Neuronal stem cell (in vitro differentiated cells): ENCODE data around the gene ADISSP.

Experiments used
- DNase-seq: peaks from one replicate; pipeline ENCODE4 v3.0.0-alpha.2; 2013; ENCODE audit warnings: low spot score
- H2AFZ ChIP-seq: one replicate; pipeline ENCODE4 v1.6.1; 2013; ENCODE audit warnings: mild to moderate bottlenecking, low read length, inconsistent platforms
- H2AK5ac ChIP-seq: 2 replicates; pipeline ENCODE4 v1.6.1; 2013; ENCODE audit warnings: low read depth, mild to moderate bottlenecking, inconsistent platforms, low read length, moderate library complexity, mixed read lengths
- H2BK120ac ChIP-seq: 2 replicates; pipeline ENCODE4 v1.6.1; 2013; ENCODE audit warnings: low read depth, mild to moderate bottlenecking, inconsistent platforms, low read length, moderate library complexity, mixed read lengths
- H2BK12ac ChIP-seq: one replicate; pipeline ENCODE4 v1.6.1; 2013; ENCODE audit warnings: low read length, inconsistent platforms
- H2BK15ac ChIP-seq: 2 replicates; pipeline ENCODE4 v1.6.1; 2013; ENCODE audit warnings: mild to moderate bottlenecking, low read length, inconsistent platforms, mixed read lengths
- H2BK5ac ChIP-seq: one replicate; pipeline ENCODE4 v1.6.1; 2013; ENCODE audit warnings: inconsistent platforms, mild to moderate bottlenecking, low read length, moderate library complexity
- H3K14ac ChIP-seq: one replicate; pipeline ENCODE4 v1.6.1; 2013; ENCODE audit warnings: low read length, inconsistent platforms
- H3K18ac ChIP-seq: 2 replicates; pipeline ENCODE4 v1.6.1; 2013; ENCODE audit warnings: low read length, inconsistent platforms
- H3K23ac ChIP-seq: 2 replicates; pipeline ENCODE4 v1.6.1; 2013; ENCODE audit warnings: low read depth, mild to moderate bottlenecking, mixed read lengths, low read length, inconsistent platforms; ENCODE audit not compliant: poor library complexity
- H3K27ac ChIP-seq: replicated peaks from 3 replicates; pipeline ENCODE4 v1.5.1; 2013; ENCODE audit warnings: low read length, inconsistent platforms
- H3K27me3 ChIP-seq, 3 experiments: 2 replicates each; pipeline ENCODE4 v1.6.1; 2013; ENCODE audit warnings: low read length in 3 of 3, mild to moderate bottlenecking in 2 of 3, inconsistent platforms in 1 of 3, low read depth in 1 of 3, mixed read lengths in 1 of 3, moderate library complexity in 1 of 3; ENCODE audit not compliant: control insufficient read depth in 3 of 3, insufficient read depth in 3 of 3
- H3K36me3 ChIP-seq, 2 donors: replicated peaks in 1 of 2; 2 replicates each; pipeline ENCODE4 v1.6.1; 2013; ENCODE audit warnings: low read length in 2 of 2; ENCODE audit not compliant: control insufficient read depth in 2 of 2, insufficient read depth in 2 of 2
- H3K4ac ChIP-seq: 2 replicates; pipeline ENCODE4 v1.6.1; 2013; ENCODE audit warnings: inconsistent platforms, mild to moderate bottlenecking, low read length, moderate library complexity
- H3K4me1 ChIP-seq, 2 donors: 1 replicate in 1 of 2; 2 replicates in 1 of 2; pipeline ENCODE4 v1.6.1; 2013; ENCODE audit warnings: low read length in 2 of 2, low read depth in 1 of 2; ENCODE audit not compliant: control insufficient read depth in 2 of 2, insufficient read depth in 1 of 2
- H3K4me2 ChIP-seq: one replicate; pipeline ENCODE4 v1.6.1; 2013; ENCODE audit warnings: mild to moderate bottlenecking, low read length, inconsistent platforms; ENCODE audit not compliant: insufficient read depth, poor library complexity, severe bottlenecking
- H3K4me3 ChIP-seq, 2 donors: 2 replicates each; pipeline ENCODE4 v1.5.1; 2013; ENCODE audit warnings: low read length in 2 of 2, mild to moderate bottlenecking in 2 of 2, inconsistent platforms in 1 of 2, moderate library complexity in 1 of 2
- H3K79me1 ChIP-seq: one replicate; pipeline ENCODE4 v1.6.1; 2013; ENCODE audit warnings: low read depth, mild to moderate bottlenecking, inconsistent platforms, low read length, moderate library complexity
- H3K9ac ChIP-seq: one replicate; pipeline ENCODE4 v1.6.1; 2013; ENCODE audit warnings: mild to moderate bottlenecking, low read depth, low read length, inconsistent platforms; ENCODE audit not compliant: poor library complexity
- H3K9me3 ChIP-seq, 2 donors: replicated peaks in 1 of 2; 2 replicates each; pipeline versions ENCODE3 to v1.6.1; 2013; ENCODE audit warnings: low read length in 2 of 2, mild to moderate bottlenecking in 2 of 2, inconsistent platforms in 1 of 2, low read depth in 1 of 2, mixed read lengths in 1 of 2, moderate library complexity in 1 of 2; ENCODE audit not compliant: control insufficient read depth in 2 of 2, insufficient read depth in 1 of 2
- H4K8ac ChIP-seq: one replicate; pipeline ENCODE4 v1.6.1; 2013; ENCODE audit warnings: low read depth, mild to moderate bottlenecking, inconsistent platforms, low read length, moderate library complexity
- H4K91ac ChIP-seq: one replicate; pipeline ENCODE4 v1.6.1; 2013; ENCODE audit warnings: low read length, low read depth, mild to moderate bottlenecking, inconsistent platforms; ENCODE audit not compliant: poor library complexity
- WGBS, 2 donors: extraction: QIAGEN DNeasy Blood & Tissue Kit; methylation state at CpG; one replicate each; pipeline ENCODE4 v1.1.7; 2013; ENCODE audit warnings: missing lambda C conversion rate in 2 of 2, mixed read lengths in 1 of 2; ENCODE audit not compliant: insufficient read length in 2 of 2, insufficient replicate concordance in 1 of 2; ENCODE audit errors: extremely low coverage in 2 of 2; 5-methylcytosine and 5-hydroxymethylcytosine counted together

The ADISSP gene

GRCh38 chr20:3743251-3743650 lies 24.3 kb downstream of the ADISSP start:
- H3K9me3 ChIP-seq = peaks cover 0 to 2% of the 10 kb centered on the region in 2 donors
- no peak overlapping the region for H3K9ac ChIP-seq
- H3K27me3 ChIP-seq = peaks cover 2 to 33% (median 27%) of the 10 kb centered on the region in 3 experiments
- peaks cover 13 to 19% of the 10 kb centered on the region in 2 donors for H3K4me1 ChIP-seq
- H3K36me3 ChIP-seq = no peaks in the 10 kb centered on the region
- no peak overlapping the region for H2BK120ac ChIP-seq
- H3K27ac ChIP-seq = no peak overlapping the region
- H3K4ac ChIP-seq = no peak overlapping the region
- H3K79me1 ChIP-seq = no peaks in the 10 kb centered on the region
- no peak overlapping the region for H3K4me2 ChIP-seq
- H4K91ac ChIP-seq = no peak overlapping the region
- H2BK12ac ChIP-seq = no peak overlapping the region
- no peak overlapping the region for H3K18ac ChIP-seq
- no peak overlapping the region for H2AFZ ChIP-seq
- WGBS, 2 donors = no CpG with 5 or more reads among the region's 2 CpGs
- H2AK5ac ChIP-seq = no peak overlapping the region
- no peak for DNase-seq
- H4K8ac ChIP-seq = no peak overlapping the region
- no peak overlapping the region for H3K4me3 ChIP-seq
- H3K23ac ChIP-seq = no peak overlapping the region
- H2BK5ac ChIP-seq = no peak overlapping the region
- H2BK15ac ChIP-seq = no peak overlapping the region
- H3K14ac ChIP-seq = no peak overlapping the region

GRCh38 chr20:3741836-3742458 lies 25.6 kb downstream of the ADISSP start:
- WGBS, 2 donors = no CpG with 5 or more reads among the region's 7 CpGs
- H2BK15ac ChIP-seq = no peak overlapping the region
- H3K4ac ChIP-seq = no peak overlapping the region
- no peak for DNase-seq
- no peaks in the 10 kb centered on the region for H3K36me3 ChIP-seq
- H2BK120ac ChIP-seq = no peak overlapping the region
- peak overlapping the region; percentile 74 for H2AFZ ChIP-seq
- no peak overlapping the region for H4K8ac ChIP-seq
- no peak overlapping the region for H3K4me3 ChIP-seq
- no peaks in the 10 kb centered on the region for H3K79me1 ChIP-seq
- H3K27me3 ChIP-seq = peaks cover 2 to 27% (median 23%) of the 10 kb centered on the region in 3 experiments
- H4K91ac ChIP-seq = no peak overlapping the region
- peak overlapping the region; percentile 27 for H3K18ac ChIP-seq
- H2AK5ac ChIP-seq = peak overlapping the region; percentile 69
- H2BK12ac ChIP-seq = no peak overlapping the region
- H3K9me3 ChIP-seq = peaks cover 0 to 2% of the 10 kb centered on the region in 2 donors
- H3K4me1 ChIP-seq = peaks cover 13 to 19% of the 10 kb centered on the region in 2 donors
- H3K27ac ChIP-seq = no peak overlapping the region
- H3K23ac ChIP-seq = no peak overlapping the region
- H3K9ac ChIP-seq = no peak overlapping the region
- H2BK5ac ChIP-seq = no peak overlapping the region
- no peak overlapping the region for H3K14ac ChIP-seq
- no peak overlapping the region for H3K4me2 ChIP-seq

GRCh38 chr20:3740615-3741301 lies 26.8 kb downstream of the ADISSP start:
- H2BK15ac ChIP-seq = peak overlapping the region; percentile 40
- H2BK12ac ChIP-seq = no peak overlapping the region
- no peak for DNase-seq
- no peaks in the 10 kb centered on the region for H3K79me1 ChIP-seq
- H2BK120ac ChIP-seq = peak overlapping the region; percentile 39
- peak overlapping the region; percentile 63 for H3K9ac ChIP-seq
- WGBS, 2 donors = no CpG with 5 or more reads among the region's 15 CpGs
- H4K91ac ChIP-seq = no peak overlapping the region
- H3K4ac ChIP-seq = no peak overlapping the region
- H3K4me2 ChIP-seq = no peak overlapping the region
- H4K8ac ChIP-seq = no peak overlapping the region
- H3K14ac ChIP-seq = peak overlapping the region; percentile 82
- H3K23ac ChIP-seq = peak overlapping the region; percentile 47
- no peak overlapping the region for H3K18ac ChIP-seq
- no peaks in the 10 kb centered on the region for H3K36me3 ChIP-seq
- no peak overlapping the region for H2BK5ac ChIP-seq
- peaks cover 2 to 19% (median 19%) of the 10 kb centered on the region in 3 experiments for H3K27me3 ChIP-seq
- H2AK5ac ChIP-seq = peak overlapping the region; percentile 29
- H2AFZ ChIP-seq = peak overlapping the region; percentile 86
- peaks cover 0 to 2% of the 10 kb centered on the region in 2 donors for H3K9me3 ChIP-seq
- no peak overlapping the region for H3K27ac ChIP-seq
- peak overlapping the region in 1 of 2 donors; percentile 28 for H3K4me3 ChIP-seq
- H3K4me1 ChIP-seq = peaks cover 12 to 19% of the 10 kb centered on the region in 2 donors

GRCh38 chr20:3739926-3740451 lies 27.6 kb downstream of the ADISSP start:
- no peaks in the 10 kb centered on the region for H3K79me1 ChIP-seq
- peaks cover 0 to 15% (median 11%) of the 10 kb centered on the region in 3 experiments for H3K27me3 ChIP-seq
- peak overlapping the region; percentile 86 for H2AFZ ChIP-seq
- H2AK5ac ChIP-seq = peak overlapping the region; percentile 70
- no peak overlapping the region for H3K27ac ChIP-seq
- H3K9ac ChIP-seq = peak overlapping the region; percentile 31
- no peak overlapping the region for H3K4me3 ChIP-seq
- peaks cover 6 to 19% of the 10 kb centered on the region in 2 donors for H3K4me1 ChIP-seq
- H3K14ac ChIP-seq = no peak overlapping the region
- H3K4ac ChIP-seq = peak overlapping the region; percentile 79
- no peaks in the 10 kb centered on the region for H3K9me3 ChIP-seq
- H4K91ac ChIP-seq = no peak overlapping the region
- H3K18ac ChIP-seq = peak overlapping the region; percentile 92
- peak overlapping the region; percentile 13 for H2BK15ac ChIP-seq
- H3K36me3 ChIP-seq = no peaks in the 10 kb centered on the region
- H2BK12ac ChIP-seq = no peak overlapping the region
- no peak for DNase-seq
- no peak overlapping the region for H3K4me2 ChIP-seq
- no peak overlapping the region for H4K8ac ChIP-seq
- no CpG with 5 or more reads among the region's 7 CpGs for WGBS, 2 donors
- H2BK5ac ChIP-seq = no peak overlapping the region
- H2BK120ac ChIP-seq = peak overlapping the region; percentile 19
- H3K23ac ChIP-seq = no peak overlapping the region
